ENCODE data around the gene PRMT7. TPM values are rescaled to one million over a fixed set of nuclear protein-coding genes. Genes with fewer than 3 reads are reported as not detected.
A peak's percentile ranks its signal among the peaks of the same experiment; 100 is the strongest.

Gene PRMT7
- total RNA-seq, 1 donor from 2014 or later = 30.0 TPM

GRCh38 chr16:68384288-68385161 lies 73.7 kb downstream of the PRMT7 start:
- ATAC-seq (no peak), DNase-seq (no peak)
- Histone ChIP-seq H3K36me3 (no peaks in the 10 kb centered on the region), H3K4me1 (no peaks in the 10 kb centered on the region), H3K27me3 (no peaks in the 10 kb centered on the region), H3K4me3 (no peak overlapping the region), H3K27ac (no peak overlapping the region), H3K9me3 (no peaks in the 10 kb centered on the region)
- no peak for TF ChIP-seq CTCF (IDR thresholded peaks at IDR 0.05)
- intact Hi-C loops (cut with DNase I) = no loop called here

GRCh38 chr16:68385371-68385770 lies 74.6 kb downstream of the PRMT7 start:
- Histone ChIP-seq H3K4me3 (no peak overlapping the region), H3K27ac (no peak overlapping the region), H3K9me3 (no peaks in the 10 kb centered on the region), H3K4me1 (no peaks in the 10 kb centered on the region), H3K36me3 (no peaks in the 10 kb centered on the region), H3K27me3 (no peaks in the 10 kb centered on the region)
- TF ChIP-seq CTCF (IDR thresholded peaks at IDR 0.05) = no peak
- intact Hi-C loops (cut with DNase I) = no loop called here
- ATAC-seq (no peak), DNase-seq (no peak)

- Histone ChIP-seq H3K4me1 (no peaks in the 10 kb centered on the region), H3K27ac (no peak overlapping the region), H3K36me3 (no peaks in the 10 kb centered on the region), H3K27me3 (no peaks in the 10 kb centered on the region), H3K9me3 (no peaks in the 10 kb centered on the region), H3K4me3 (no peak overlapping the region)
- DNase-seq = no peak
- intact Hi-C loops (cut with DNase I) = no loop called here
- peak; percentile 58 for ATAC-seq
- TF ChIP-seq CTCF (IDR thresholded peaks at IDR 0.05) = no peak
Observed at GRCh38 chr16:68386628-68387027, 75.8 kb downstream of the PRMT7 start.

- ATAC-seq (peak; percentile 61), DNase-seq (no peak)
- no peak overlapping the region for H3K4me3 ChIP-seq
- no peaks in the 10 kb centered on the region for H3K9me3 ChIP-seq
- intact Hi-C loops (cut with DNase I) = no loop called here
- no peaks in the 10 kb centered on the region for H3K36me3 ChIP-seq
- H3K27me3 ChIP-seq = no peaks in the 10 kb centered on the region
- H3K27ac ChIP-seq = no peak overlapping the region
- H3K4me1 ChIP-seq = no peaks in the 10 kb centered on the region
- no peak for TF ChIP-seq CTCF (IDR thresholded peaks at IDR 0.05)
Observed at GRCh38 chr16:68387301-68387700, 76.5 kb downstream of the PRMT7 start.

- DNase-seq = no peak
- ATAC-seq = no peak
- intact Hi-C loops (cut with DNase I) = no loop called here
- H3K9me3 ChIP-seq = no peaks in the 10 kb centered on the region
- H3K27ac ChIP-seq = no peak overlapping the region
- no peaks in the 10 kb centered on the region for H3K27me3 ChIP-seq
- no peak overlapping the region for H3K4me3 ChIP-seq
- TF ChIP-seq CTCF (IDR thresholded peaks at IDR 0.05) = no peak
- no peaks in the 10 kb centered on the region for H3K4me1 ChIP-seq
- H3K36me3 ChIP-seq = no peaks in the 10 kb centered on the region
Observed at GRCh38 chr16:68388124-68388523, 77.3 kb downstream of the PRMT7 start.

All from upper lobe of right lung (tissue), 1 donor.